OCI-LY3 (cell line): Measurements from ENCODE around the gene CCDC9B.

Experiments
- H2AFZ ChIP-seq: fragments of 200-600, 300-600 bp; shearing (Covaris generic); 2 replicates; pipeline ENCODE4 v1.6.0; 2014; ENCODE audit warnings: antibody characterized with exemption, low read depth, low read length
- H3K27ac ChIP-seq: fragments of 200-600, 300-600 bp; sonication (generic); 2 replicates; pipeline ENCODE4 v1.5.1; 2014; ENCODE audit warnings: mild to moderate bottlenecking, low read length, moderate library complexity, mixed read lengths
- H3K27me3 ChIP-seq: fragments of 200-600, 300-600 bp; sonication (generic); 2 replicates; pipeline ENCODE4 v1.6.1; 2014; ENCODE audit warnings: low read depth, low read length, mixed read lengths
- H3K36me3 ChIP-seq: fragments of 200-600, 300-600 bp; sonication (generic); replicated peaks from 2 replicates; pipeline ENCODE3; 2014; ENCODE audit warnings: low read depth, low read length, mixed read lengths
- H3K4me1 ChIP-seq: fragments of 300-600, 200-600 bp; sonication (generic); 2 replicates; pipeline ENCODE4 v1.6.1; 2014; ENCODE audit warnings: low read length, mixed read lengths
- H3K4me2 ChIP-seq: fragments of 200-600, 300-600 bp; sonication (generic); 2 replicates; pipeline ENCODE4 v1.6.1; 2014; ENCODE audit warnings: low read length, mixed read lengths
- H3K4me3 ChIP-seq: fragments of 300-600, 200-600 bp; sonication (generic); 2 replicates; pipeline ENCODE4 v1.5.1; 2014; ENCODE audit warnings: antibody characterized with exemption, mild to moderate bottlenecking, low read length, moderate library complexity
- H3K79me2 ChIP-seq: fragments of 300-600, 200-600 bp; shearing (Covaris generic); 2 replicates; pipeline ENCODE4 v1.6.1; 2014; ENCODE audit warnings: mild to moderate bottlenecking, low read length, mixed read lengths
- H3K9ac ChIP-seq: fragments of 300-600, 200-600 bp; shearing (Covaris generic); 2 replicates; pipeline ENCODE4 v1.6.0; 2014; ENCODE audit warnings: mild to moderate bottlenecking, low read length, moderate library complexity
- H3K9me3 ChIP-seq: fragments of 200-600, 300-600 bp; shearing (Covaris generic); 2 replicates; pipeline ENCODE4 v1.6.1; 2014; ENCODE audit warnings: low read length, mixed read lengths; ENCODE audit not compliant: insufficient read depth
- H4K20me1 ChIP-seq: fragments of 200-600, 300-600 bp; sonication (generic); 2 replicates; pipeline ENCODE4 v1.6.1; 2016; ENCODE audit warnings: low read length, mixed read lengths; ENCODE audit not compliant: insufficient read depth
- CTCF ChIP-seq: fragments of 200-600, 300-600 bp; sonication (generic); IDR thresholded peaks from 2 replicates; pipeline ENCODE4 v1.5.1; 2014; ENCODE audit warnings: antibody characterized with exemption, low read length, low read depth
- EZH2phosphoT487 ChIP-seq: fragments of 200-600 bp; shearing (Covaris generic); IDR thresholded peaks from 2 replicates; pipeline ENCODE4 v1.6.1; 2018; ENCODE audit warnings: antibody characterized with exemption, mixed run types, low read depth

Gene CCDC9B

GRCh38 chr15:40283615-40284300, 57.0 kb downstream of the CCDC9B start:
- Histone ChIP-seq H4K20me1 (no peaks in the 10 kb centered on the region), H3K27me3 (peaks cover 5% of the 10 kb centered on the region), H3K9me3 (no peaks in the 10 kb centered on the region), H3K4me1 (peaks cover 19% of the 10 kb centered on the region), H3K79me2 (no peaks in the 10 kb centered on the region), H3K36me3 (no peaks in the 10 kb centered on the region), H3K27ac (no peak overlapping the region), H3K9ac (no peak overlapping the region), H3K4me2 (no peak overlapping the region), H2AFZ (no peak overlapping the region), H3K4me3 (no peak overlapping the region)
- no peak for TF ChIP-seq EZH2phosphoT487
- TF ChIP-seq CTCF, result no peak

- no peaks in the 10 kb centered on the region for H3K9me3 ChIP-seq
- peak within 1 kb of the TSS; percentile 42 for H3K4me3 ChIP-seq
- H3K4me1 ChIP-seq, result peaks cover 26% of the 10 kb centered on the region
- no peak for TF ChIP-seq EZH2phosphoT487
- no peak for TF ChIP-seq CTCF
- H3K79me2 ChIP-seq, result no peaks in the 10 kb centered on the region
- no peak within 1 kb of the TSS for H3K27ac ChIP-seq
- H3K27me3 ChIP-seq, result peaks cover 13% of the 10 kb centered on the region
- H3K36me3 ChIP-seq, result no peaks in the 10 kb centered on the region
- H3K9ac ChIP-seq, result no peak within 1 kb of the TSS
- H4K20me1 ChIP-seq, result no peaks in the 10 kb centered on the region
- H3K4me2 ChIP-seq, result 0 out of 2 replicates have a peak within 1 kb of the TSS, but pooled peaks have one; percentile 7
- H2AFZ ChIP-seq, result no peak within 1 kb of the TSS
These were observed 57.7 kb downstream of the CCDC9B start, which contains the start of gene ANKRD63 for GRCh38 chr15:40282869-40283614. TSS of gene ANKRD63 (minus strand) at chr15:40283064. CDS start at chr15:40282586, 478 bp downstream.

GRCh38 chr15:40282147-40282868, 58.4 kb downstream of the CCDC9B start:
- Histone ChIP-seq H3K9me3 (no peaks in the 10 kb centered on the region), H3K36me3 (no peaks in the 10 kb centered on the region), H3K4me2 (0 out of 2 replicates have a peak overlapping the region, but pooled peaks have one; percentile 7), H4K20me1 (no peaks in the 10 kb centered on the region), H3K9ac (no peak overlapping the region), H3K27ac (no peak overlapping the region), H3K4me3 (peak overlapping the region; percentile 42), H3K27me3 (peaks cover 17% of the 10 kb centered on the region), H2AFZ (no peak overlapping the region), H3K4me1 (peaks cover 34% of the 10 kb centered on the region), H3K79me2 (no peaks in the 10 kb centered on the region)
- TF ChIP-seq CTCF, result no peak
- no peak for TF ChIP-seq EZH2phosphoT487

- peaks cover 39% of the 10 kb centered on the region for H3K4me1 ChIP-seq
- no peak overlapping the region for H2AFZ ChIP-seq
- H3K79me2 ChIP-seq, result no peaks in the 10 kb centered on the region
These were observed 59.0 kb downstream of the CCDC9B start for GRCh38 chr15:40281801-40282146.

More at GRCh38 chr15:40281801-40282146, 59.0 kb downstream of the CCDC9B start:
- Histone ChIP-seq H4K20me1 (no peaks in the 10 kb centered on the region), H3K27me3 (peaks cover 17% of the 10 kb centered on the region), H3K9me3 (no peaks in the 10 kb centered on the region), H3K36me3 (no peaks in the 10 kb centered on the region), H3K9ac (no peak overlapping the region), H3K4me3 (no peak overlapping the region), H3K27ac (no peak overlapping the region), H3K4me2 (no peak overlapping the region)
- TF ChIP-seq CTCF (no peak), EZH2phosphoT487 (no peak)
